ENCODE data around the gene RSBN1L. TPM values are rescaled to one million over a fixed set of nuclear protein-coding genes. Genes with fewer than 3 reads are reported as not detected.

RSBN1L gene
- total and polyA plus RNA-seq, 7 experiments from 2014 or later: 7.7 to 41.7 (median 21.9) TPM

DNA sequence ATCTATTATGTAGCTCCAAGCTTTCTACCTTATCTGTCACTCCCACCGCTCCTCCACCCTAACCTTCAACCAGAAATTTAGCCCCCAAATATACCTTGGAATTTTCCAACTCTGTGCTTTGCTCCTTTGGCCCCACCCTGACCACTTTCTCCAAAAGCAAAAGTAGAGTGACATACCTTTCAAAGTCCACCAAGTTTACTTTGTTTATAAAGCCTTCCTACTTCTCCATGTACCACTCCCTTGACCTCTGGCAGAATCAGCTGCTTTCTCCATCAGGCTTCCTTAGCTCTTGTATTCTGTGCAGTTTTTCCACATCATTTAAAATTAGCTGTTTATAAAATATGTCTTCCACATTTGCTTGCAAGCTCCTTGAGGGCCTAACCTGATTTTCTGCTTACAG is 40.9 kb upstream of the RSBN1L start:
- intact Hi-C loops (cut with micrococcal nuclease): no loop called here
- H3K9me3 Mint-ChIP-seq: no peaks in the 10 kb centered on the region
- no peaks in the 10 kb centered on the region for H3K36me3 Mint-ChIP-seq
- no peaks in the 10 kb centered on the region for H3K9me3 ChIP-seq (ENCODE audit: control insufficient read depth in 2 of 3, low read length in 3 of 3)
- no peaks in the 10 kb centered on the region for H3K4me1 Mint-ChIP-seq
- no peaks in the 10 kb centered on the region for H3K27me3 Mint-ChIP-seq
- no peak overlapping the region for H3K4me3 Mint-ChIP-seq
- peak overlapping the region in 1 of 9 donors; percentile 67 for H3K27ac Mint-ChIP-seq
- ATAC-seq (no peak), DNase-seq (no peak)
- CTCF ChIA-PET: interaction anchor here (1.2 to 6.6 kb wide), 3 partner anchors 93 to 105 kb away, joined by 3 to 67 read pairs (median 39); no protein-coding TSS in a partner anchor
- H3K27me3 ChIP-seq (ENCODE audit: control insufficient read depth in 2 of 2, insufficient read depth in 2 of 2, low read length in 2 of 2): no peaks in the 10 kb centered on the region
- H3K27ac ChIP-seq (ENCODE audit: low read depth, low read length): no peak overlapping the region
- POLR2A ChIA-PET: no interaction called here
- no peaks in the 10 kb centered on the region for H3K4me1 ChIP-seq (ENCODE audit: control insufficient read depth in 2 of 2, insufficient read depth in 2 of 2, low read length in 2 of 2)
- H3K4me3 ChIP-seq (ENCODE audit: low read length): no peak overlapping the region
- no peaks in the 10 kb centered on the region for H3K36me3 ChIP-seq (ENCODE audit: control insufficient read depth in 2 of 3, insufficient read depth in 3 of 3, low read length in 3 of 3)

DNA sequence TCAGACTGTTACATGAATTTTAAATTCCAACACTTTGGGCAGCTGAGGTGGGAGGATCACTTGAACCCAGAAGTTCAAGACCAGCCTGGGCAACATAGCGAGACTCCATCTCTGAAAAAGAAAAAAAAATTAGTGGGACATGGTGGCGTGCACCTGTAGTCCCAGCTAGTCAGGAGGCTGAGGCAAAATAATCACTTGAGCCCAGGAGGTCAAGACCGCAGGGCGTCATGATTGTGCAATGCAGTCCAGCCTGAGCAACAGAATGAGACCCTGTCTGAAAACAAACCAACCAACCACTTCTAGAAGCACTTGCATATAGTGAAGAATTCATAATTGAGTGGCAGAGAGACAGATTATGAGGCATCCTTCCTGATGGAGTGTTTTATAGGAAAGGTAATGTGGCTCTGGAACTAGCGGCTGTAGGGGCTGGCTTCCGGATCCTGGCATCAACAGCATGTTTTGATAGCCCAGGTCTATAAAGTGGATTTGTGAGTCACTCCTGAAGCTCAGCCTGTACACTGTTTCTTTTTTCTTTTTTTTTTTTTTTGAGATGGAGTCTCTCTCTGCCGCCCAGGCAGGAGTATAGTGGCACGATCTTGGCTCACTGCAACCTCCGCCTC is 40.3 kb upstream of the RSBN1L start:
- intact Hi-C loops (cut with micrococcal nuclease): loop anchor here in 1 of 2 donors (2.0 kb wide), 2 partner anchors 41 to 279 kb away; partner anchors contain the start of gene RSBN1L

DNA sequence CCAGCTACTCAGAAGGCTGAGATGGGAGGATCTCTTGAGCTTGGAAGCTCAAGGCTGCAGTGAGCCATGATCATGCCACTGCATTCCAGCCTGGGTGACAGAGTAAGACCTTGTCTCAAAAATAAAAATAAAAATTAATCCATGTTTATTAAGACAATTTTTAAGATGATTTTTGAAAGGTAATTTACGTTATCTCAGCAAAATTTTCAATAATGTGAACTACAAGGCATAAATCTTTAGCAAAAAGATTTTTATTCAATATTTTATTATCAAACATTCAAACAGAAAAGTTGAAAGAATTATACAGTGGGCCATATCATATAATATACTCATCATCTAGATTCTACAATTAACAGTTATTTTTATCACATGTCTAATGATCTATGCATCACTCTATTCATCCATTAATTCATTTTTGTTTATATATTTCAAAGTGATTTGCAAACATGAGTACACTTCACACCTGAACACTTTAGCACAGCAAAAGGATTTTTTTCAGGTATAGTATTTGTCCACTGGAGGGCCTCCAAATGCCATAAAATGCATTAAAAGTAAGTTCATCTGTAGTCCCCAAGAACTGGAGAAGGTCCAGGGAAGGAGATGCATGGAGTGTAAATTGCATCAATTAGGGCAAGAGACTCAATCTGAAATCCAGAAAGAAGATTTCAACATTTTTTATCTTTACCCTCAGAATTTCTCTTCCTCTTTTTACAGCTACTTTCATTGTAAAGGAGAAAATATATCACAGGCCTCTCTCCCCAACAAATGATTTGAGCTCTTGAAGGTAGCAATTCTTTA is 38.6 kb upstream of the RSBN1L start:
- no peaks in the 10 kb centered on the region for H3K36me3 ChIP-seq (ENCODE audit: control insufficient read depth in 2 of 3, insufficient read depth in 3 of 3, low read length in 3 of 3)
- CTCF ChIA-PET: interaction anchor here (0.6 to 6.6 kb wide), 12 partner anchors 8 to 1657 kb away, joined by 3 to 67 read pairs (median 3); no protein-coding TSS in a partner anchor
- Mint-ChIP-seq H3K27me3 (no peaks in the 10 kb centered on the region), H3K36me3 (no peaks in the 10 kb centered on the region), H3K4me3 (no peak overlapping the region), H3K4me1 (no peaks in the 10 kb centered on the region), H3K9me3 (no peaks in the 10 kb centered on the region), H3K27ac (no peak overlapping the region)
- no peaks in the 10 kb centered on the region for H3K4me1 ChIP-seq (ENCODE audit: control insufficient read depth in 2 of 2, insufficient read depth in 2 of 2, low read length in 2 of 2)
- ATAC-seq (peak; percentile 69), DNase-seq (peak in 7 of 9 donors; percentile 16 to 54 (median 44))
- no peaks in the 10 kb centered on the region for H3K9me3 ChIP-seq (ENCODE audit: control insufficient read depth in 2 of 3, low read length in 3 of 3)
- POLR2A ChIA-PET: interaction anchor here (0.7 kb wide), 2 partner anchors 17 to 101 kb away, joined by 3 to 4 read pairs; no protein-coding TSS in a partner anchor
- no peaks in the 10 kb centered on the region for H3K27me3 ChIP-seq (ENCODE audit: control insufficient read depth in 2 of 2, insufficient read depth in 2 of 2, low read length in 2 of 2)
- intact Hi-C loops (cut with micrococcal nuclease): loop anchor here (1.0 to 2.0 kb wide), 6 partner anchors 39 to 383 kb away; partner anchors contain the start of gene RSBN1L (in 2 of the 2)
- no peak overlapping the region for H3K27ac ChIP-seq (ENCODE audit: low read depth, low read length)
- H3K4me3 ChIP-seq (ENCODE audit: low read length): no peak overlapping the region

More for the DNA sequence above, 40.3 kb upstream of the RSBN1L start:
- Mint-ChIP-seq H3K4me1 (no peaks in the 10 kb centered on the region), H3K36me3 (no peaks in the 10 kb centered on the region), H3K9me3 (no peaks in the 10 kb centered on the region), H3K27ac (no peak overlapping the region), H3K27me3 (no peaks in the 10 kb centered on the region), H3K4me3 (no peak overlapping the region)
- CTCF ChIA-PET: interaction anchor here (0.8 to 6.6 kb wide), 4 partner anchors 9 to 104 kb away, joined by 3 to 67 read pairs (median 21); no protein-coding TSS in a partner anchor
- H3K27me3 ChIP-seq (ENCODE audit: control insufficient read depth in 2 of 2, insufficient read depth in 2 of 2, low read length in 2 of 2): no peaks in the 10 kb centered on the region
- no peak overlapping the region for H3K27ac ChIP-seq (ENCODE audit: low read depth, low read length)
- ATAC-seq: no peak
- POLR2A ChIA-PET: no interaction called here
- H3K4me3 ChIP-seq (ENCODE audit: low read length): no peak overlapping the region
- no peaks in the 10 kb centered on the region for H3K9me3 ChIP-seq (ENCODE audit: control insufficient read depth in 2 of 3, low read length in 3 of 3)
- no peaks in the 10 kb centered on the region for H3K4me1 ChIP-seq (ENCODE audit: control insufficient read depth in 2 of 2, insufficient read depth in 2 of 2, low read length in 2 of 2)
- DNase-seq: no peak
- no peaks in the 10 kb centered on the region for H3K36me3 ChIP-seq (ENCODE audit: control insufficient read depth in 2 of 3, insufficient read depth in 3 of 3, low read length in 3 of 3)

DNA sequence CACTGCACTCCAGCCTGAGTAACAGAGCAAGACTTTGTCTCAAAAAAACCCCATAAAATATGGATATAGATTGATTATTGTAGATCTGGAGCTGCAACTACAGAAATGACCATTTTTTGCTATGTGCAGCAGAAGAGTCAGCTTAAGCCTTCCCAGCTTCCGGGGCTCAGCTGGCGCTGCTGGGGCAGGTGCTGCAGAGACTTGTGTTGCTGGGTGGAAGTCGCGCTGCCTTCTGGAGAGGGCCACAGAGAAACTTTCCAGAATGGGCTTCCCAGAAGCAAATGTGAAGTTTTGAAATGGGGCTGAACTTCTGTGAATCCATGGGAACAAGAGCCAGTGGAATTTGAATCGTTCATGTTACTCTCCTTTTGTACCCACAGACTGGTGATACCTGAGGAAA is 37.3 kb upstream of the RSBN1L start:
- no peak overlapping the region for H3K4me3 ChIP-seq (ENCODE audit: low read length)
- Mint-ChIP-seq H3K4me1 (no peaks in the 10 kb centered on the region), H3K4me3 (no peak overlapping the region), H3K9me3 (no peaks in the 10 kb centered on the region), H3K27me3 (no peaks in the 10 kb centered on the region), H3K27ac (no peak overlapping the region), H3K36me3 (no peaks in the 10 kb centered on the region)
- CTCF ChIA-PET: interaction anchor here (0.6 to 6.6 kb wide), 10 partner anchors 9 to 409 kb away, joined by 3 to 67 read pairs (median 4); no protein-coding TSS in a partner anchor
- POLR2A ChIA-PET: no interaction called here
- H3K36me3 ChIP-seq (ENCODE audit: control insufficient read depth in 2 of 3, insufficient read depth in 3 of 3, low read length in 3 of 3): no peaks in the 10 kb centered on the region
- H3K27me3 ChIP-seq (ENCODE audit: control insufficient read depth in 2 of 2, insufficient read depth in 2 of 2, low read length in 2 of 2): no peaks in the 10 kb centered on the region
- no peak for DNase-seq
- H3K9me3 ChIP-seq (ENCODE audit: control insufficient read depth in 2 of 3, low read length in 3 of 3): no peaks in the 10 kb centered on the region
- intact Hi-C loops (cut with micrococcal nuclease): loop anchor here (1.0 to 2.0 kb wide), 2 partner anchors 278 to 381 kb away; no protein-coding TSS in a partner anchor
- no peaks in the 10 kb centered on the region for H3K4me1 ChIP-seq (ENCODE audit: control insufficient read depth in 2 of 2, insufficient read depth in 2 of 2, low read length in 2 of 2)
- no peak overlapping the region for H3K27ac ChIP-seq (ENCODE audit: low read depth, low read length)
- no peak for ATAC-seq

DNA sequence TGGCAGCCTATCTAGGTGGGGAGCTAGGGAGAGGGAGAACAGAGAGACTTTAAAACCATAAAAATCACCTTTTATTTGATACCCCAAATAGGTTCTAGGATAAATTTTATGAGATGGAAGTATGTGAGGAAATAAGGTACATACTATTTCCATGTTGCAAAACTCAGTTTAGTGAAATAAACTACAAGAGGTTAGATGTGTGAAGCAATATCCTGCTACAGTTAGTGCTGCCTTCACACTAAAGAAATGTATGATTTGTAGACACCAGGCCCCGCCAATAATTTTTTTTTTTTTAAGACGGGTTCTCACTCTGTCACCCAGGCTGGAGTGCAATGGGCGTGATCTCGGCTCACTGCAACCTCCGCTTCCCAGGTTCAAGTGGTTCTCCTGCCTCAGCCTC is 34.4 kb upstream of the RSBN1L start:
- Histone ChIP-seq H3K9me3 (ENCODE audit: control insufficient read depth in 2 of 3, low read length in 3 of 3) (no peaks in the 10 kb centered on the region), H3K4me1 (ENCODE audit: control insufficient read depth in 2 of 2, insufficient read depth in 2 of 2, low read length in 2 of 2) (no peaks in the 10 kb centered on the region), H3K4me3 (ENCODE audit: low read length) (no peak overlapping the region), H3K36me3 (ENCODE audit: control insufficient read depth in 2 of 3, insufficient read depth in 3 of 3, low read length in 3 of 3) (no peaks in the 10 kb centered on the region), H3K27ac (ENCODE audit: low read depth, low read length) (no peak overlapping the region), H3K27me3 (ENCODE audit: control insufficient read depth in 2 of 2, insufficient read depth in 2 of 2, low read length in 2 of 2) (no peaks in the 10 kb centered on the region)
- H3K9me3 Mint-ChIP-seq: no peaks in the 10 kb centered on the region
- H3K4me3 Mint-ChIP-seq: no peak overlapping the region
- no peaks in the 10 kb centered on the region for H3K4me1 Mint-ChIP-seq
- ChIA-PET POLR2A (no interaction called here), CTCF (interaction anchor here (1.5 kb wide), 1 partner anchor 10 kb away, joined by 5 read pairs; no protein-coding TSS in a partner anchor)
- intact Hi-C loops (cut with micrococcal nuclease): no loop called here
- no peaks in the 10 kb centered on the region for H3K36me3 Mint-ChIP-seq
- no peak for ATAC-seq
- no peak overlapping the region for H3K27ac Mint-ChIP-seq
- no peaks in the 10 kb centered on the region for H3K27me3 Mint-ChIP-seq
- no peak for DNase-seq

DNA sequence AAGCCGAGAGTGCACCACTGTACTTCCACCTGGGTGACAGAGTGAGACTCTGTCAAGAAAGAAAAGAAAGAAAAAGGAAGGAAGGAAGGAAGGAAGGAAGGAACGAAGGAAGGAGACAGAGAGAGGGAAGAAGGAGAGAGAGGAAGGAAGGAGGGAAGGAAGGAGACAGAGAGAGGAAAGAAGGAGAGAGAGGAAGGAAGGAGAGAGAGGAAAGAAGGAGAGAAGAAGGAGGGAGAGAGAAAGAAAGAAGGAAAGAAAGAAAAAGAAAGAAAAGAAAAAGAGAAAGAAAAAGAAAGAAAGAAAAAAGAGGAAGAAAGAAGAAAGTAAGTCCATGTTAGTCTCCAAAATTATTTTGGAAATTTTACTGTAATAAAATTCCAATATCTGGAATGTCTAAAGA is 33.4 kb upstream of the RSBN1L start:
- ATAC-seq (no peak), DNase-seq (no peak)
- Mint-ChIP-seq H3K9me3 (no peaks in the 10 kb centered on the region), H3K36me3 (no peaks in the 10 kb centered on the region), H3K27me3 (no peaks in the 10 kb centered on the region), H3K4me3 (no peak overlapping the region), H3K4me1 (no peaks in the 10 kb centered on the region), H3K27ac (peak overlapping the region in 1 of 9 donors; percentile 17)
- ChIA-PET CTCF (no interaction called here), POLR2A (no interaction called here)
- Histone ChIP-seq H3K9me3 (ENCODE audit: control insufficient read depth in 2 of 3, low read length in 3 of 3) (no peaks in the 10 kb centered on the region), H3K27ac (ENCODE audit: low read depth, low read length) (no peak overlapping the region), H3K27me3 (ENCODE audit: control insufficient read depth in 2 of 2, insufficient read depth in 2 of 2, low read length in 2 of 2) (no peaks in the 10 kb centered on the region), H3K36me3 (ENCODE audit: control insufficient read depth in 2 of 3, insufficient read depth in 3 of 3, low read length in 3 of 3) (no peaks in the 10 kb centered on the region), H3K4me3 (ENCODE audit: low read length) (no peak overlapping the region), H3K4me1 (ENCODE audit: control insufficient read depth in 2 of 2, insufficient read depth in 2 of 2, low read length in 2 of 2) (no peaks in the 10 kb centered on the region)
- intact Hi-C loops (cut with micrococcal nuclease): no loop called here
